ENCODE results near the gene BMP10.

The BMP10 gene

GRCh38 chr2:68870215-68870614 lies 982 bp downstream of the BMP10 start:
- Mint-ChIP-seq H3K27ac (peak overlapping the region; percentile 38), H3K4me3 (no peak overlapping the region), H3K9me3 (no peaks in the 10 kb centered on the region), H3K36me3 (no peaks in the 10 kb centered on the region), H3K4me1 (peaks cover 6% of the 10 kb centered on the region), H3K27me3 (no peaks in the 10 kb centered on the region)

- Mint-ChIP-seq H3K27me3 (no peaks in the 10 kb centered on the region), H3K4me3 (no peak overlapping the region), H3K36me3 (no peaks in the 10 kb centered on the region), H3K27ac (no peak overlapping the region), H3K4me1 (peaks cover 5% of the 10 kb centered on the region), H3K9me3 (no peaks in the 10 kb centered on the region)
Measured at GRCh38 chr2:68865108-68865507, 6.1 kb downstream of the BMP10 start.

- Mint-ChIP-seq H3K36me3 (no peaks in the 10 kb centered on the region), H3K4me1 (no peaks in the 10 kb centered on the region), H3K27ac (no peak overlapping the region), H3K9me3 (no peaks in the 10 kb centered on the region), H3K27me3 (no peaks in the 10 kb centered on the region), H3K4me3 (no peak overlapping the region)
Measured at GRCh38 chr2:68863996-68864395, 7.2 kb downstream of the BMP10 start.

GRCh38 chr2:68862889-68863288 lies 8.3 kb downstream of the BMP10 start:
- Mint-ChIP-seq H3K36me3 (no peaks in the 10 kb centered on the region), H3K4me3 (no peak overlapping the region), H3K4me1 (no peaks in the 10 kb centered on the region), H3K27ac (no peak overlapping the region), H3K27me3 (no peaks in the 10 kb centered on the region), H3K9me3 (no peaks in the 10 kb centered on the region)

GRCh38 chr2:68861330-68861729 lies 9.9 kb downstream of the BMP10 start:
- Mint-ChIP-seq H3K4me1 (no peaks in the 10 kb centered on the region), H3K4me3 (no peak overlapping the region), H3K9me3 (no peaks in the 10 kb centered on the region), H3K27ac (no peak overlapping the region), H3K36me3 (no peaks in the 10 kb centered on the region), H3K27me3 (no peaks in the 10 kb centered on the region)

DNA sequence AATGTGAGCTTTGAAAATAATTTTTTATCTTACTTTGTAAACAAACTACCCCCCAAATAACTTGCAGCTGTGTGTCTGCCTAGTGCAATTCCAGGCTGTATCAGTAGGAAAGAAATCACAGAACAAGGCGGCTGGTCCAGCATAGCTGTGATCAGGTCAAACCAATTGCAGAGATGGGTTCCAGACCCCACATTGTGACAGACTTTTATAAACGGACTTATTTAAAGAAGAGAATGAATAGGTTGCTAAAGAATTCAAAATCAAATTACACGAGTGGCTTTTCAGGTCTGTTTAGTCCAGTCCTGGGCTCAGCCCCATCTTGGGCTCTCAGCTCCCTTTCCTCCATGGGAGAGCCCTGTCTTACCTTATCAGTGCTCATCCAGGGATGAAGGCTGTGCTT lies 11.1 kb downstream of the BMP10 start:
- Mint-ChIP-seq H3K27ac (no peak overlapping the region), H3K4me3 (no peak overlapping the region), H3K27me3 (no peaks in the 10 kb centered on the region), H3K36me3 (no peaks in the 10 kb centered on the region), H3K4me1 (no peaks in the 10 kb centered on the region), H3K9me3 (no peaks in the 10 kb centered on the region)

- Mint-ChIP-seq H3K4me1 (no peaks in the 10 kb centered on the region), H3K36me3 (no peaks in the 10 kb centered on the region), H3K27ac (peak overlapping the region; percentile 11), H3K9me3 (no peaks in the 10 kb centered on the region), H3K4me3 (no peak overlapping the region), H3K27me3 (no peaks in the 10 kb centered on the region)
Measured at GRCh38 chr2:68857855-68858456, 13.2 kb downstream of the BMP10 start.

- Mint-ChIP-seq H3K27me3 (no peaks in the 10 kb centered on the region), H3K9me3 (no peaks in the 10 kb centered on the region), H3K4me3 (no peak overlapping the region), H3K36me3 (no peaks in the 10 kb centered on the region), H3K4me1 (no peaks in the 10 kb centered on the region), H3K27ac (peak overlapping the region; percentile 11)
Measured at GRCh38 chr2:68857202-68857845, 13.9 kb downstream of the BMP10 start.

DNA sequence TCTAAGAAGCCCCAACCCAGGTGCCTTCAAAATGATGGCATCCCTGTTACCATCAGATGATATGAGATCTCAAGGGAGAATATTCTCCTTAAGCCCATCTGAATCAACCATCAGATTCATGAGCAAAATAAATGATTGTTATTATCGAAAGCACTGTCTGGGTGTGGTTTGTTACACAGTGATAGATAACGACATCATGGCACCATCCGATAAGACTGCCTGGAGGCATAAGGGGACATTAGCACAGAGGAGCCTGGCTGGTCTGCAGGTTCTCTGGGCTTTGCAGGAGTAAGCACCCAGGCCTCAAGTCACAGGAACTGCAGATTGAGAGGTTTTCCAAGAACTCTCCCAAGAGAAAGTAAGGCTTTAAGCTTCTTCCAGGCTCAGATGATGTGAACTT lies 15.6 kb downstream of the BMP10 start:
- Mint-ChIP-seq H3K4me3 (no peak overlapping the region), H3K27ac (no peak overlapping the region), H3K9me3 (no peaks in the 10 kb centered on the region), H3K4me1 (no peaks in the 10 kb centered on the region), H3K36me3 (no peaks in the 10 kb centered on the region), H3K27me3 (no peaks in the 10 kb centered on the region)

GRCh38 chr2:68854476-68854875 lies 16.7 kb downstream of the BMP10 start:
- H3K4me1 Mint-ChIP-seq = no peaks in the 10 kb centered on the region
- H3K36me3 Mint-ChIP-seq = no peaks in the 10 kb centered on the region
- H3K4me3 Mint-ChIP-seq = no peak overlapping the region
- H3K9me3 Mint-ChIP-seq = no peaks in the 10 kb centered on the region
- H3K27me3 Mint-ChIP-seq = no peaks in the 10 kb centered on the region
- no peak overlapping the region for H3K27ac Mint-ChIP-seq

DNA sequence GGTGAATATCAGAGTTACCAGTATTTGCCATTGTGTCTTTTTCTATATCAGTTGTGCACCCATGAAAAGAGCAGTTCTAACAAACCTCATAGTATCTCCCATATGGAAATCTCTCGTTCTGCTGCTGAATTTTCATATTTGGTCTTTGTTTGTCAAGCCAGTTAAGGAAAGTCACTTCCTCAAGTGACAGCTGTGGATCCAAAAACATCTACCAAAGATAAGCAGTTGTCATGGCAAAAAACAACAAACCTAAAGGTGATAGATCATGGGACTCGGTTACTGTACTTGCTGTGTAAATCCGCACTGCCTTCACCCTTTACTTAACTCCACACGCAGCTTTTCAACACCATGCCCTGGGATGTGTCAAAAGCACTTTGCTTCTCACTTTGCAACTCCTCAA lies 17.3 kb downstream of the BMP10 start:
- no peak overlapping the region for H3K4me3 Mint-ChIP-seq
- no peaks in the 10 kb centered on the region for H3K27me3 Mint-ChIP-seq

DNA sequence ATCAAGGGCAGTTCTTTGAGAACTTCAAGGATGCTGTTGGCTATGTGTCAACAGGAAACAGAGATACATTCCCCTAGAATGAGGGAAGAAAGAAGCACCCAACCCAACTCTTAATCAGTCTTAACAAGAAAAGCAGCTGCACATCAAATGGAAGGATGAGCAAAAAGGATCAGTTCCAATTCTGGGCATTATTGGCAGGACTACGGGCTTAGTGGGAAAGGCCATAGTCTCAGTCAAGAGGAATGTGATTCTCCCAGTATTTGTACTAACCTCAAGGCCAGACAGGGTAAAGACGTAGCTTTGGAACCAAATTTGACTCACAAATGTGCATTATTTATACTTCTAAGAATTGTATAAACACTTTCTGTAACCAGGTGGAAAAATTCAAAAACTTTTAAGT lies 18.2 kb downstream of the BMP10 start:
- H3K27ac Mint-ChIP-seq = no peak overlapping the region
- H3K4me3 Mint-ChIP-seq = no peak overlapping the region
- no peaks in the 10 kb centered on the region for H3K4me1 Mint-ChIP-seq
- H3K9me3 Mint-ChIP-seq = no peaks in the 10 kb centered on the region
- no peaks in the 10 kb centered on the region for H3K36me3 Mint-ChIP-seq
- H3K27me3 Mint-ChIP-seq = no peaks in the 10 kb centered on the region

More for the DNA sequence above, 17.3 kb downstream of the BMP10 start:
- Mint-ChIP-seq H3K4me1 (no peaks in the 10 kb centered on the region), H3K36me3 (no peaks in the 10 kb centered on the region), H3K9me3 (no peaks in the 10 kb centered on the region), H3K27ac (no peak overlapping the region)

GRCh38 chr2:68850524-68850923 lies 20.7 kb downstream of the BMP10 start:
- Mint-ChIP-seq H3K4me3 (no peak overlapping the region), H3K27me3 (no peaks in the 10 kb centered on the region), H3K27ac (no peak overlapping the region), H3K36me3 (no peaks in the 10 kb centered on the region), H3K9me3 (no peaks in the 10 kb centered on the region), H3K4me1 (no peaks in the 10 kb centered on the region)

- Mint-ChIP-seq H3K27me3 (no peaks in the 10 kb centered on the region), H3K4me3 (no peak overlapping the region), H3K9me3 (no peaks in the 10 kb centered on the region), H3K4me1 (no peaks in the 10 kb centered on the region), H3K27ac (no peak overlapping the region), H3K36me3 (no peaks in the 10 kb centered on the region)
Measured at GRCh38 chr2:68849579-68850030, 21.6 kb downstream of the BMP10 start.

DNA sequence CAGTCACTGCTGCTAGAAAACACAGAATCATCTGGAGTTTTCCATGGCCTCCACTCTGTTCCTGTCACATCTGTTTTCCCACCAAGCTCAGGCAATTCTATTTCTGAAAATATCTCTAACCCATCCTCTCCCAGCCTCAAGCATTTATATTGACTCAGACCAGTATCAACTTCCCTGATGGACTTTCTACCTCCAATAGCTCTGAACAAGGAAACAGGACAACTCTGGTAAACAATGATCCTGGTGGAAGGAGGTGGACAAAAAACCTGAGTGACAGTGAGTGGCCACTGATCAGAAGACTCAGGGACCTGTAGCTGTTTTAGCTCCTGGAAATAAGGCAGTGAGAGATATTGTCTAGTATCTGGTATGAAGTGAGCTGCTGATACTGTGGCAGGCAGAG lies 23.4 kb downstream of the BMP10 start:
- Mint-ChIP-seq H3K9me3 (no peaks in the 10 kb centered on the region), H3K4me3 (no peak overlapping the region), H3K4me1 (no peaks in the 10 kb centered on the region), H3K27me3 (no peaks in the 10 kb centered on the region), H3K27ac (no peak overlapping the region), H3K36me3 (no peaks in the 10 kb centered on the region)

GRCh38 chr2:68846091-68846490 lies 25.1 kb downstream of the BMP10 start:
- Mint-ChIP-seq H3K27ac (no peak overlapping the region), H3K4me3 (no peak overlapping the region), H3K4me1 (no peaks in the 10 kb centered on the region), H3K27me3 (no peaks in the 10 kb centered on the region), H3K36me3 (no peaks in the 10 kb centered on the region), H3K9me3 (no peaks in the 10 kb centered on the region)

- Mint-ChIP-seq H3K27me3 (no peaks in the 10 kb centered on the region), H3K4me1 (no peaks in the 10 kb centered on the region), H3K9me3 (no peaks in the 10 kb centered on the region), H3K36me3 (no peaks in the 10 kb centered on the region), H3K27ac (no peak overlapping the region), H3K4me3 (no peak overlapping the region)
Measured at GRCh38 chr2:68845043-68845442, 26.2 kb downstream of the BMP10 start.

Data from activated naive CD4-positive, alpha-beta T cell treated with anti-CD3 and anti-CD28 coated beads, Interleukin-2, amount 50 U/mL, for 24 hours (primary cell).